Peyer's patch (tissue), 4 donors: ENCODE data around the gene PDIK1L. TPM values are rescaled to one million over a fixed set of nuclear protein-coding genes. Genes with fewer than 3 reads are reported as not detected.
"Not testable (repeated sequence)": the region's sequence is repeated elsewhere in the genome, so short reads cannot be mapped to it uniquely, and the experiment has no call there.

Experiments
- DNase-seq, 3 donors: peaks; one replicate each; pipeline ENCODE4 v3.0.0-alpha.2; 2017 to 2019
- H3K27ac ChIP-seq, 4 donors: fragments of 200-600 bp; sonication (generic); one replicate each; pipeline ENCODE4 v1.5.1; 2016 to 2019
- H3K27me3 ChIP-seq, 2 donors: fragments of 200-600 bp; sonication (generic); one replicate each; pipeline ENCODE4 v1.5.1; 2019
- H3K36me3 ChIP-seq, 3 donors: fragments of 200-600 bp; sonication (generic); one replicate each; pipeline ENCODE4 v1.5.1; 2016 to 2019
- H3K4me1 ChIP-seq, 4 donors: fragments of 200-600 bp; sonication (generic); one replicate each; pipeline ENCODE4 v1.5.1; 2016 to 2019
- H3K4me3 ChIP-seq, 4 donors: fragments of 200-600 bp; sonication (generic); 1 replicate in 3 of 4; 2 replicates in 1 of 4; pipeline ENCODE4 v1.5.1; 2016 to 2019; ENCODE audit warnings: mild to moderate bottlenecking in 1 of 4
- H3K9me3 ChIP-seq, 4 donors: fragments of 200-600 bp; sonication (generic); one replicate each; pipeline ENCODE4 v1.5.1; 2016 to 2019; ENCODE audit warnings: mild to moderate bottlenecking in 1 of 4
- POLR2A ChIP-seq, 2 donors: fragments of 450-650 bp; IDR thresholded peaks; one replicate each; pipeline ENCODE4 v1.5.1; 2017; ENCODE audit warnings: antibody characterized with exemption in 2 of 2, mild to moderate bottlenecking in 2 of 2, moderate library complexity in 2 of 2
- total RNA-seq, 4 donors: library from RNA; depleted of rRNA; stranded (reverse); fragments of >200 nt; gene quantifications; one replicate each; pipeline ENCODE4 v1.1.0, GENCODE V29; 2016
- TF ChIP-seq, protein P1 (sequence below), 6 experiments: fragments of 450-650 bp in 4 of 6; fragments of 200-600 bp in 2 of 6; sonication (generic) in 1 of 6; IDR thresholded peaks; one replicate each; pipeline ENCODE4 v1.5.1; 2017 to 2019; ENCODE audit warnings: antibody characterized with exemption in 6 of 6, mild to moderate bottlenecking in 3 of 6, moderate library complexity in 1 of 6

Gene PDIK1L
- total RNA-seq, 4 donors from 2014 or later, result 8.3 to 13.2 (median 12.4) TPM

DNA sequence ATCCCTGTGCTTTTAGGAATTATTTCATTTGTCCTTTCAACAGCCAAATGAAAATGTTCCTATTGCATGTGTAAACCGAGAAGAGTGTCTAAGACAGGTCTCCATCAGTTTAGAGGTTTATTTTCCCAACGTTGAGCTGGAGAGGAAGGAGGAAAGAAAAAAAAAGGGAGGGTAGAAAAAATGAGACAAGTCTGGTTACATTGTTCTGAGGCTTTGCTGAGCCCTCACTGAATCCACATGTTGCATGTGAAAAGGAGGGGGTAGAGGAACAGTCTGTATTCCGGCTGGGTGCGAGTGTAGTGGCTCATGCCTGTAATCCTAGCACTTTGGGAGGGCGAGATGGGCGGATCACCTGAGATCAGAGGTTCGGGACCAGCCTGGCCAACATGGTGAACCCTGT, 19.2 kb upstream of the PDIK1L start:
- DNase-seq, result no peak
- no peak overlapping the region for H3K27ac ChIP-seq
- H3K36me3 ChIP-seq, result no peaks in the 10 kb centered on the region
- no peaks in the 10 kb centered on the region for H3K9me3 ChIP-seq
- no peaks in the 10 kb centered on the region for H3K27me3 ChIP-seq
- TF ChIP-seq, protein P1, sequence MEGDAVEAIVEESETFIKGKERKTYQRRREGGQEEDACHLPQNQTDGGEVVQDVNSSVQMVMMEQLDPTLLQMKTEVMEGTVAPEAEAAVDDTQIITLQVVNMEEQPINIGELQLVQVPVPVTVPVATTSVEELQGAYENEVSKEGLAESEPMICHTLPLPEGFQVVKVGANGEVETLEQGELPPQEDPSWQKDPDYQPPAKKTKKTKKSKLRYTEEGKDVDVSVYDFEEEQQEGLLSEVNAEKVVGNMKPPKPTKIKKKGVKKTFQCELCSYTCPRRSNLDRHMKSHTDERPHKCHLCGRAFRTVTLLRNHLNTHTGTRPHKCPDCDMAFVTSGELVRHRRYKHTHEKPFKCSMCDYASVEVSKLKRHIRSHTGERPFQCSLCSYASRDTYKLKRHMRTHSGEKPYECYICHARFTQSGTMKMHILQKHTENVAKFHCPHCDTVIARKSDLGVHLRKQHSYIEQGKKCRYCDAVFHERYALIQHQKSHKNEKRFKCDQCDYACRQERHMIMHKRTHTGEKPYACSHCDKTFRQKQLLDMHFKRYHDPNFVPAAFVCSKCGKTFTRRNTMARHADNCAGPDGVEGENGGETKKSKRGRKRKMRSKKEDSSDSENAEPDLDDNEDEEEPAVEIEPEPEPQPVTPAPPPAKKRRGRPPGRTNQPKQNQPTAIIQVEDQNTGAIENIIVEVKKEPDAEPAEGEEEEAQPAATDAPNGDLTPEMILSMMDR (IDR thresholded peaks at IDR 0.05), result no peak
- no peak for TF ChIP-seq POLR2A (IDR thresholded peaks at IDR 0.05)
- no peak overlapping the region for H3K4me3 ChIP-seq
- H3K4me1 ChIP-seq, result no peaks in the 10 kb centered on the region

DNA sequence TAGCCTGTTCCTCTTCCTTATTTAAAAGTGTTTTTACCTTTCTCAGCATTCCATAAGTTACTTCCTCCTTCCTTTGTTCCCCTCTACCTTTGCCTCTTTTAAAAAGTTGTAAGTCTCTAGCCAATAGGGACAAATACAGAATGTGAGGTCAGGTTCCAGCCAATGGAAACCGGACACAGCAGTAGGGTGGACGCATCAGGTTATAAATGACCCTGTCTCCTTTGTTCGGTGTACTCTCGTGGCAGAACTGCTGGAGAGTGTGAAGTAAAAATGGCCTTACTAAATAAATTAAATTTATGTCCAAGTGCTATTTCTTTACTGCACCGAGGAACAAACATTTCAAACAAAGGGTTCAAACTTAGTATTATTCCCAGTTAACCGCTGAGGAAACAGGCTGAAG, 18.1 kb upstream of the PDIK1L start:
- H3K27ac ChIP-seq, H3K4me3 ChIP-seq: not testable (repeated sequence)

DNA sequence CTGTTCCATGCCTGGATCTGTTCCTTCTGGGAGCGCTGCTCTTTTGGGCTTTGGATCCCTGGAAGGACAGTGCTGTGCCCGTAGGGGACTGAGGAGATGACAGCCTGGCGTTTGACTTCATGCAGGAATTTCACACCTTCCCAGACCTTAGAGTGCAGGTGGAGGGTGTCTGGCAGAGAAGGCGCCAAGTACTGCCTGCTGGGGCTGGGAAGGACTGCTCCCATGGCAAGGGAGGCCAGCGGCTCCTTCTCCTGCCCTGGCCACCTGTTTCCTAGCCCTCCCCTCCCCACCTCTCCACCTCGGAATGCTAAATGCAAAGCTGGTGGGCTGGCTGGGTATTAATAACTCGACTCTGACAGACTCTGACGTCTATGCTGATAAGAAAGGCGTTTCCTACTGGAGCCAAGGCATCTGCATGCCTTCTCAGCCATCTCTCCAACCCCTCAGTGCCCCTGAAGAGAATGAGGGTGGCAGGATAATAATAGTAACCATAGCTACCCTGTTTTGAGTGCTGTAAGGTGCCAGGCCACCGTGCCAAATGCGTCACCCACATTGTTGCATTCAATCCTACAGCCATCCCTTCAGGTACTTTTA, 17.5 kb upstream of the PDIK1L start:
- DNase-seq, result no peak
- no peaks in the 10 kb centered on the region for H3K9me3 ChIP-seq
- H3K27ac ChIP-seq, result no peak overlapping the region
- TF ChIP-seq POLR2A (IDR thresholded peaks at IDR 0.05), result no peak
- TF ChIP-seq, protein P1 (IDR thresholded peaks at IDR 0.05), result no peak
- H3K4me3 ChIP-seq, result no peak overlapping the region
- no peaks in the 10 kb centered on the region for H3K27me3 ChIP-seq
- no peaks in the 10 kb centered on the region for H3K4me1 ChIP-seq
- no peaks in the 10 kb centered on the region for H3K36me3 ChIP-seq

More for the DNA sequence above, 18.1 kb upstream of the PDIK1L start:
- not testable (repeated sequence) for DNase-seq, H3K27me3 ChIP-seq, H3K4me1 ChIP-seq, H3K36me3 ChIP-seq, H3K9me3 ChIP-seq

DNA sequence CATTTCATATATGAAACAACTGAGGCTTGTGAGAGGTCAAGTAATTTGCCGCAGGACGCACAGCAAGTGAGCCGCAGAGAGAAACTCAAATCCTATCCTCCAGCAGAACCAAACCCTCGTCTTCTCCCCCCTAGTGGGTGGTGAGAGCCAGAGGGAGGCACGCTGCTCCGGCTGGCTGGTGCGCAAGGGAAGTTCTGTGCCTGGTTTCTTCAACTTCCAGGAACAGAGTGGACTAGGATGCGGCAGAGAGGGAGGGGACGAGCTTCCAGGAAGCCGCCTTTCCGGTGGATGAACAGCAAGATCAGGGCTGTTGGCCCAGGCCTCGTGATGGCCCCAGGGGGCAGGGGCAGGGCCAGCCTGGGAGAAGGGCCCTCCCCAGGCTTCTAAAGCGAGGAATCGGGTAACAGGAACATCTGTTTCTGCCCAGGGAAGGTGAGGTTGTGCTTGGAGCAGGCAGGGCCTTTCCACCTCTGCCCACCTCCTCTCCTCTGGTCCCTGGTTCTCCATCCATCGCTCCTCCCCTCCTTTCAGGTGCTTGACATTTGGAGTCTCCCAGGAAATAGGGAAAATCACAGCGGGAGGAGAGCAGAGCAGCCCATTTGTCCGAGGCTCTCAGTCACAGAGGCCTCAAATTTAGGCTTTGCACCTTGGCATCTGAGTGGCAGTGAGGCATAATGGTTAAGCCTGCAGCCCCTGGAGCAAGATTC, 16.8 kb upstream of the PDIK1L start:
- Histone ChIP-seq H3K9me3 (no peaks in the 10 kb centered on the region), H3K4me3 (no peak overlapping the region), H3K36me3 (no peaks in the 10 kb centered on the region), H3K27me3 (no peaks in the 10 kb centered on the region), H3K4me1 (no peaks in the 10 kb centered on the region), H3K27ac (no peak overlapping the region)
- DNase-seq, result no peak
- TF ChIP-seq, protein P1 (IDR thresholded peaks at IDR 0.05), result no peak
- no peak for TF ChIP-seq POLR2A (IDR thresholded peaks at IDR 0.05)

DNA sequence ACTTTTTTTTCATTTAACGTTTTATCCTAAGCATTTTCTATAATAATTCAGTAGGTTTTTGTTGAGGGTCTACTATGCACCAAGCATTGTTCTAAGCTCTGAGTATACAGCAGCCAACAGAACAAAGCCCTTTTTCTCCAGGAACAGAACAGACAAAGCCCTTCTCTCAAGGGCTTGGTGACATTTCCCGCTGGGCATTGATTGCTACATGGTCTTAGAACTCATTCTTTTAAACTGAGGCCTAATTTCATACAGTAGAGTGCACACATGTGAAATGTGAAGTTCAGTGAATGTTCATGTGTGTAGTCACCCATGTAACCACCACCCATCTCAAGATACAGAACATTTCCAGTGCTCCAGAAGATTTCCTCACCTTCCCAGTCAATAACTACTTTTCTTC, 15.2 kb upstream of the PDIK1L start:
- H3K27me3 ChIP-seq, result no peaks in the 10 kb centered on the region
- no peaks in the 10 kb centered on the region for H3K9me3 ChIP-seq
- TF ChIP-seq, protein P1 (IDR thresholded peaks at IDR 0.05), result no peak
- no peak for TF ChIP-seq POLR2A (IDR thresholded peaks at IDR 0.05)
- no peaks in the 10 kb centered on the region for H3K4me1 ChIP-seq
- no peak overlapping the region for H3K4me3 ChIP-seq
- H3K36me3 ChIP-seq, result no peaks in the 10 kb centered on the region
- DNase-seq, result no peak
- no peak overlapping the region for H3K27ac ChIP-seq

DNA sequence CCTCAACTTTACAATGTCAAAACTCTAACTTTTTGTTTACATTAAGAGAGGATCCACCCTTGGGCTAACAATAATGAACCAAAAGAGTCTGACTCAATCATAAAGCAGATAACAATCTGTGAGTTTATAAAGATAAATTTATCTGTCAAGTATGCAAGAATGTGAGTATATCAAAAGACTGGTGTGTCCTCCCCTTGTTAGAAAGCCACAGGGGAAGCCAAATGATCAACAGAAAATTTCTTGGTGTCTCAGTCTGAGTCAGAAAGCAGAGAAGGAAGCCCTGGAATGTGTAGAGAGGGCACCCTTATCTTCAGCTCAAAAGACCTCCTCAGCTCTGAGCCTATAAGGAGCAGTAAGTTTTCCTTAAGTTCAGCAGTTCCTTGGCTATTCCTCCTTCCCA, 13.9 kb upstream of the PDIK1L start:
- H3K4me3 ChIP-seq, result no peak overlapping the region
- H3K9me3 ChIP-seq, result no peaks in the 10 kb centered on the region
- H3K36me3 ChIP-seq, result no peaks in the 10 kb centered on the region
- no peak for DNase-seq
- H3K27me3 ChIP-seq, result no peaks in the 10 kb centered on the region
- no peaks in the 10 kb centered on the region for H3K4me1 ChIP-seq
- TF ChIP-seq, protein P1 (IDR thresholded peaks at IDR 0.05), result no peak
- no peak overlapping the region for H3K27ac ChIP-seq
